DOHH2 (cell line): ENCODE measurements around the gene CD68.

Experiments used
- CTCF ChIP-seq: fragments of 200-600 bp; sonication (generic); IDR thresholded peaks from one replicate; pipeline ENCODE4 v1.5.1; 2014; ENCODE audit warnings: antibody characterized with exemption, mild to moderate bottlenecking, low read depth, low read length; ENCODE audit not compliant: poor library complexity, severe bottlenecking
- EZH2phosphoT487 ChIP-seq: fragments of 200-600 bp; sonication (generic); IDR thresholded peaks from 2 replicates; pipeline ENCODE4 v1.6.1; 2017; ENCODE audit warnings: borderline replicate concordance, mild to moderate bottlenecking, antibody characterized with exemption, low read length, moderate library complexity, mixed read lengths

GRCh38 chr17:7563115-7563869, 16.1 kb upstream of the CD68 start:
- TF ChIP-seq CTCF (no peak), EZH2phosphoT487 (no peak)
